ENCODE measurements around the gene DNAJB14.

GRCh38 chr4:99961711-99962110 lies 15.3 kb upstream of the DNAJB14 start:
- no peak for TF ChIP-seq CTCF (conservative IDR thresholded peaks at IDR 0.05 in 1 of 2, IDR thresholded peaks at IDR 0.05 in 1 of 2; ENCODE audit: low read depth in 1 of 2, low read length in 2 of 2)
- TF ChIP-seq EZH2 (IDR thresholded peaks at IDR 0.05; ENCODE audit: low read length, missing control alignments), result no peak
